Esophagus squamous epithelium (tissue), 4 donors: ENCODE results near the gene CAMTA1.
A peak's percentile ranks its signal among the peaks of the same experiment; 100 is the strongest.

Source experiments
- POLR2A ChIP-seq, 4 donors: fragments of 450-650 bp; IDR thresholded peaks; one replicate each; pipeline ENCODE4 v1.6.1; 2017; ENCODE audit warnings: antibody characterized with exemption in 4 of 4, mild to moderate bottlenecking in 4 of 4, moderate library complexity in 3 of 4
- TF ChIP-seq, protein P1 (sequence below), 6 experiments: fragments of 450-650 bp in 4 of 6; fragments of 200-600 bp in 2 of 6; sonication (generic) in 2 of 6; IDR thresholded peaks; one replicate each; pipeline ENCODE4 v1.5.1; 2016 to 2019; ENCODE audit warnings: antibody characterized with exemption in 6 of 6, mild to moderate bottlenecking in 4 of 6, moderate library complexity in 4 of 6

DNA sequence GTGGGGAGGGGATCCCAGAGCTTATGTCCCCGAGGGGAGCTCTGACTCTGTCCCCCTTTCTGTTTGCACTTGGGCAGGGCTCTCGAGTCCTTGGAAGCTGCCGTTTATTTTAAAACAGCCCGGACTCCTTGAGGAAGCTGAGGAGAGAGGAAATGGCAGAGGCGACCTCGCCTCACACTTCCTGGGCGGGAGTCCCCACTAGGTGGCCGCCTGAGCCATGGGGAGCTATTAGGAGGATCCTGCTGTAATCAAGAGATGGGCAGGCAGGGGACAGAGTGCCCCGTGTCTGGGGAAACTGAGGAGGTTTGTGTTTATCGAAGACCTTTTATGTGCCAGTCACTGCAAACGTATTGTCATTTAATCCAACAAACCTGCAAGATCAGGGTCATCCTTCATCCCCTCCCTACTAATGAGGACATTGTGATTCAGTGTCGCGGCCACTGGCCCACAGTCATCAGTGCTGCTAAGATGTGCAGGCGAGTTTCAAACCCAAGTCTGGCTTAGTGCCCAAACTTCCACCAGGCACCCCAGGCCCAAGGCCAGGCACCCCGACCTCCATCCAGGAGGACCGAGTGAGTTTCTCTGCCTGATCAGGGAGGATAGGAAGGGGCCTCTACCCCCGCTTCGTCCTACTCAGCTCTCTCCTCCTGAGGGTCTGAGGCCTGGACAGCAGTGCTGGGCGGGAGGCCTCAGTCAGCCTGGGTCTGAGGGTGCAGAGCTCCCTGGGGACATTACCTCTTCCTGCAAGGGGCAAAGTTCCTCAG is 669.0 kb downstream of the CAMTA1 start:
- no peak for TF ChIP-seq POLR2A (IDR thresholded peaks at IDR 0.05)
- TF ChIP-seq, protein P1, sequence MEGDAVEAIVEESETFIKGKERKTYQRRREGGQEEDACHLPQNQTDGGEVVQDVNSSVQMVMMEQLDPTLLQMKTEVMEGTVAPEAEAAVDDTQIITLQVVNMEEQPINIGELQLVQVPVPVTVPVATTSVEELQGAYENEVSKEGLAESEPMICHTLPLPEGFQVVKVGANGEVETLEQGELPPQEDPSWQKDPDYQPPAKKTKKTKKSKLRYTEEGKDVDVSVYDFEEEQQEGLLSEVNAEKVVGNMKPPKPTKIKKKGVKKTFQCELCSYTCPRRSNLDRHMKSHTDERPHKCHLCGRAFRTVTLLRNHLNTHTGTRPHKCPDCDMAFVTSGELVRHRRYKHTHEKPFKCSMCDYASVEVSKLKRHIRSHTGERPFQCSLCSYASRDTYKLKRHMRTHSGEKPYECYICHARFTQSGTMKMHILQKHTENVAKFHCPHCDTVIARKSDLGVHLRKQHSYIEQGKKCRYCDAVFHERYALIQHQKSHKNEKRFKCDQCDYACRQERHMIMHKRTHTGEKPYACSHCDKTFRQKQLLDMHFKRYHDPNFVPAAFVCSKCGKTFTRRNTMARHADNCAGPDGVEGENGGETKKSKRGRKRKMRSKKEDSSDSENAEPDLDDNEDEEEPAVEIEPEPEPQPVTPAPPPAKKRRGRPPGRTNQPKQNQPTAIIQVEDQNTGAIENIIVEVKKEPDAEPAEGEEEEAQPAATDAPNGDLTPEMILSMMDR (IDR thresholded peaks at IDR 0.05) = peak in 3 of 6 experiments; percentile 6 to 23 (median 21)
